Smooth muscle cell (in vitro differentiated cells): ENCODE data around the gene BRS3. TPM values are rescaled to one million over a fixed set of nuclear protein-coding genes. Genes with fewer than 3 reads are reported as not detected.

Experiments
- DNase-seq: peaks from one replicate; lab custom pipeline; 2025; ENCODE audit not compliant: unreplicated experiment; lab: John Stamatoyannopoulos, UW
- H2AFZ ChIP-seq: fragments of 200-600 bp; sonication (generic); 2 replicates; pipeline ENCODE4 v1.6.0; 2016; ENCODE audit warnings: antibody characterized with exemption, low read depth, mild to moderate bottlenecking
- H3F3A ChIP-seq: fragments of 200-600 bp; sonication (generic); 2 replicates; pipeline ENCODE4 v1.6.0; 2017; ENCODE audit warnings: antibody characterized with exemption, low read depth
- H3K27ac ChIP-seq: fragments of 200-600 bp; sonication (generic); 2 replicates; pipeline ENCODE4 v1.5.1; 2016; ENCODE audit warnings: low read depth, mild to moderate bottlenecking
- H3K27me3 ChIP-seq: fragments of 200-600 bp; sonication (generic); 2 replicates; pipeline ENCODE4 v1.6.1; 2016; ENCODE audit warnings: low read depth, mild to moderate bottlenecking
- H3K36me3 ChIP-seq: fragments of 200-600 bp; sonication (generic); 2 replicates; pipeline ENCODE4 v1.5.1; 2016; ENCODE audit warnings: low read depth
- H3K4me1 ChIP-seq: fragments of 200-600 bp; sonication (generic); 2 replicates; pipeline ENCODE4 v1.5.1; 2016; ENCODE audit warnings: low read depth
- H3K4me2 ChIP-seq: fragments of 200-600 bp; sonication (generic); 2 replicates; pipeline ENCODE4 v1.6.0; 2016; ENCODE audit warnings: mild to moderate bottlenecking
- H3K4me3 ChIP-seq: fragments of 200-600 bp; sonication (generic); 2 replicates; pipeline ENCODE4 v1.5.1; 2016; ENCODE audit warnings: mild to moderate bottlenecking
- H3K79me2 ChIP-seq: fragments of 200-600 bp; sonication (generic); 2 replicates; pipeline ENCODE4 v1.6.0; 2016; ENCODE audit warnings: low read depth, mild to moderate bottlenecking
- H3K9ac ChIP-seq: fragments of 200-600 bp; sonication (generic); 2 replicates; pipeline ENCODE4 v1.6.0; 2016; ENCODE audit warnings: low read depth
- H3K9me3 ChIP-seq: fragments of 200-600 bp; sonication (generic); replicated peaks from 2 replicates; pipeline ENCODE4 v1.5.1; 2016; ENCODE audit warnings: low read depth
- H4K20me1 ChIP-seq: fragments of 200-600 bp; sonication (generic); 2 replicates; pipeline ENCODE4 v1.6.0; 2016; ENCODE audit warnings: low read depth
- WGBS: methylation state at CpG from one replicate; pipeline ENCODE4 v1.1.7; 2016; ENCODE audit warnings: low lambda C conversion rate; 5-methylcytosine and 5-hydroxymethylcytosine counted together
- polyA plus RNA-seq: library from polyadenylated mRNA; unstranded; fragments of >200 nt; fragmentation: Nextera tagmentation; extraction: Ambion mirVana; gene quantifications from 2 replicates; pipeline ENCODE4 v1.2.1, GENCODE V29; 2016
- total RNA-seq: library from RNA; depleted of rRNA; stranded (reverse); fragments of >200 nt; gene quantifications from 2 replicates; pipeline ENCODE4 v1.2.3, GENCODE V29; 2014
- TF ChIP-seq, protein P1 (sequence below): fragments of 200-600 bp; sonication (generic); IDR thresholded peaks from 2 replicates; pipeline ENCODE4 v1.5.1; 2017; ENCODE audit warnings: borderline replicate concordance, mild to moderate bottlenecking, antibody characterized with exemption; ENCODE audit not compliant: insufficient read depth, poor library complexity, severe bottlenecking

Gene BRS3
- total and polyA plus RNA-seq, 2 experiments from 2014 or later = not detected

DNA sequence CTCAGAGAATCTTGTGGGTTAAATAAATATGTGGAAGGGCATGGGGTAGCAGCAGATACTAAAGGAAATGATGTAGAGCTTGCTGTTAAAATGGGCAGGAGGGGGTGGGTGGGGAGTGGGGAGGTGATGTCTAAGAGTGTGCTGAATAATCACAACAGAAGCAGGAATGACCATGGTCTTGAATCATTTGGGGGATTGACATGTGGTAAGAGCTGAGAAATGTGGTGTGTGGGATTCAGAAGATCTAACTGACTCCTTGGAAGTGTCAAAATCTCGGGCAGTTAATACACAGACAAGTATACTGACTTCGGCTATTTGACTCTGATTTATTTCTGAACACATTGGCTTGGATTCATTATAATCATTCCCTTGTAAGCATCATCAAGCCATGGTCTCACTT is 51.1 kb downstream of the BRS3 start:
- H2AFZ ChIP-seq = no peak overlapping the region
- H3F3A ChIP-seq = no peaks in the 10 kb centered on the region
- 71% methylated on average over 2 of the region's 2 CpGs for WGBS
- no peaks in the 10 kb centered on the region for H3K79me2 ChIP-seq
- no peaks in the 10 kb centered on the region for H4K20me1 ChIP-seq
- H3K4me1 ChIP-seq = no peaks in the 10 kb centered on the region
- H3K27me3 ChIP-seq = no peaks in the 10 kb centered on the region
- no peak overlapping the region for H3K4me2 ChIP-seq
- no peak overlapping the region for H3K27ac ChIP-seq
- TF ChIP-seq, protein P1, sequence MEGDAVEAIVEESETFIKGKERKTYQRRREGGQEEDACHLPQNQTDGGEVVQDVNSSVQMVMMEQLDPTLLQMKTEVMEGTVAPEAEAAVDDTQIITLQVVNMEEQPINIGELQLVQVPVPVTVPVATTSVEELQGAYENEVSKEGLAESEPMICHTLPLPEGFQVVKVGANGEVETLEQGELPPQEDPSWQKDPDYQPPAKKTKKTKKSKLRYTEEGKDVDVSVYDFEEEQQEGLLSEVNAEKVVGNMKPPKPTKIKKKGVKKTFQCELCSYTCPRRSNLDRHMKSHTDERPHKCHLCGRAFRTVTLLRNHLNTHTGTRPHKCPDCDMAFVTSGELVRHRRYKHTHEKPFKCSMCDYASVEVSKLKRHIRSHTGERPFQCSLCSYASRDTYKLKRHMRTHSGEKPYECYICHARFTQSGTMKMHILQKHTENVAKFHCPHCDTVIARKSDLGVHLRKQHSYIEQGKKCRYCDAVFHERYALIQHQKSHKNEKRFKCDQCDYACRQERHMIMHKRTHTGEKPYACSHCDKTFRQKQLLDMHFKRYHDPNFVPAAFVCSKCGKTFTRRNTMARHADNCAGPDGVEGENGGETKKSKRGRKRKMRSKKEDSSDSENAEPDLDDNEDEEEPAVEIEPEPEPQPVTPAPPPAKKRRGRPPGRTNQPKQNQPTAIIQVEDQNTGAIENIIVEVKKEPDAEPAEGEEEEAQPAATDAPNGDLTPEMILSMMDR = no peak
- H3K9me3 ChIP-seq = no peaks in the 10 kb centered on the region
- no peak overlapping the region for H3K9ac ChIP-seq
- H3K4me3 ChIP-seq = no peak overlapping the region
- H3K36me3 ChIP-seq = no peaks in the 10 kb centered on the region
- DNase-seq = no peak

DNA sequence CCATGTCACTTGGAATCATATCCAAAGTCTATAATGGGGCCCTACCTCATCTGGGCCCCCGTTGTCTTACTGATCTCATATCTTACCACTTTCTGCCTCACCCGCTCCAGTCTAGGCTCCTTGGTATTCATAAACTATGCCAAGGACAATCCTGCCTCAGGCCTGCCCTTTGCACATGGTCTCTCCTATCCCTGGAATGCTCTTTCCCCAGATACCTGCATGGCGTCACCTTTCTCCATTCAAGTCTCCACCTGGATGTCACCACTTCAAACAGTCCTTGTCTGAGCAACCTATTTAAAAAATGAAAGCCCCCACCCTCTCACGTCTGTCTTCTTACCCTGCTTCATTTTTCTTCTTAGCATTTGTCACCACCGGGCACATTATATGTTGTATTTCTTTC is 52.5 kb downstream of the BRS3 start:
- no peak overlapping the region for H3K4me2 ChIP-seq
- H3K27me3 ChIP-seq = no peaks in the 10 kb centered on the region
- TF ChIP-seq, protein P1 = no peak
- no peaks in the 10 kb centered on the region for H4K20me1 ChIP-seq
- H2AFZ ChIP-seq = no peak overlapping the region
- no peak overlapping the region for H3K9ac ChIP-seq
- no peaks in the 10 kb centered on the region for H3F3A ChIP-seq
- no peaks in the 10 kb centered on the region for H3K4me1 ChIP-seq
- no peaks in the 10 kb centered on the region for H3K79me2 ChIP-seq
- no peaks in the 10 kb centered on the region for H3K36me3 ChIP-seq
- H3K9me3 ChIP-seq = no peaks in the 10 kb centered on the region
- no peak overlapping the region for H3K4me3 ChIP-seq
- 83% methylated on average over 5 of the region's 5 CpGs for WGBS
- no peak for DNase-seq
- H3K27ac ChIP-seq = no peak overlapping the region

DNA sequence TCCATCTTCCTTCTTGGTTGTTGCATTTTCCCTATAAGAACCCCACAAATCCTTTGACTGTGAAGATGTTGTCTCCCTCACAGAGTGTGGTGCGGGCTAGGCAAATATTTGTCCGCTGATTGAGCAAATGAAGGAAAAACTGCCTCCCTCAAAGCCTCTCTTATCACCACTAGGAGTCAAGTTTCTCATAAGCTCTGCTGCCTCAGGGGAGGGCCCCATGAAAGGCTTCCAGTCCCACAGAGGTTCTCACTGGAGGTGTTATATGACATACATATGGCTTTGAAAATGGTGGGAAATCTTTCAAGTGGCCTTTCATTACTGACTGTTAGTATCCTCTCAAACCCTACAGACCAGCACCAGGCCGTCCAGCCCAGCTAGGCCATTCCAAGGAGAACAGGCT is 53.5 kb downstream of the BRS3 start:
- no peaks in the 10 kb centered on the region for H3K9me3 ChIP-seq
- WGBS = 49% methylated on average over 3 of the region's 3 CpGs
- no peaks in the 10 kb centered on the region for H3K4me1 ChIP-seq
- no peak overlapping the region for H3K4me2 ChIP-seq
- H3F3A ChIP-seq = no peaks in the 10 kb centered on the region
- TF ChIP-seq, protein P1 = no peak
- DNase-seq = no peak
- H4K20me1 ChIP-seq = no peaks in the 10 kb centered on the region
- no peaks in the 10 kb centered on the region for H3K27me3 ChIP-seq
- H3K36me3 ChIP-seq = no peaks in the 10 kb centered on the region
- H3K79me2 ChIP-seq = no peaks in the 10 kb centered on the region
- no peak overlapping the region for H3K27ac ChIP-seq
- no peak overlapping the region for H2AFZ ChIP-seq
- no peak overlapping the region for H3K9ac ChIP-seq
- H3K4me3 ChIP-seq = no peak overlapping the region

DNA sequence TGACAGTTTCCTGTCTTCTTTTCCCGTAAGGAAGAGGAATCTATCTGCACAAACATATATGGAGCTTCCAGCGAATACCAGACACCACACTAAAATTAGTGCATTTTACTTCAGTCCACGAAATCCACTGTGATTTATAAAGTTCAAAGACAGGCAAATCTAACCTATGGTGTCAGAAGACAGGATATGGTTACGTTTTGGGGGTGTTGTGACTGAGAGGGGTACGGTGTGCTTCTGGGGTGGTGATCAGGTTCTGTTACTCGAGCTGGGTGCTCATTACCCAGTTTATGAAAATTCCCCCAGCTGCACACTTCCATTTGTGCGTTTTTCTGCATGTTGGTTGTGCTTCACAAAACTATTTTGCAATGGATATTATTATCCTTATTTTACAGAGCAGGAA is 54.5 kb downstream of the BRS3 start:
- Histone ChIP-seq H3K4me1 (no peaks in the 10 kb centered on the region), H3K4me2 (no peak overlapping the region), H3K4me3 (no peak overlapping the region), H3K79me2 (no peaks in the 10 kb centered on the region), H3K36me3 (no peaks in the 10 kb centered on the region), H3K27me3 (no peaks in the 10 kb centered on the region), H2AFZ (no peak overlapping the region), H3K9ac (no peak overlapping the region), H3K27ac (no peak overlapping the region), H3F3A (no peaks in the 10 kb centered on the region), H3K9me3 (no peaks in the 10 kb centered on the region), H4K20me1 (no peaks in the 10 kb centered on the region)
- WGBS = 51% methylated on average over 7 of the region's 7 CpGs
- DNase-seq = no peak
- TF ChIP-seq, protein P1 = no peak

Other genes with a start within 250 kb of the BRS3 start
- gene MAP7D3, start 236.5 kb upstream of the BRS3 start, total RNA-seq = 8.1 and 12.4 TPM in 2 replicates
- 6.3 and 9.3 TPM in 2 replicates for gene MAP7D3, start 236.5 kb upstream of the BRS3 start, polyA plus RNA-seq
- gene ADGRG4, start 187.0 kb upstream of the BRS3 start, total RNA-seq = not detected in 2 replicates
- gene ADGRG4, start 187.0 kb upstream of the BRS3 start, polyA plus RNA-seq = 0.04 TPM in 1 of 2 replicates, not detected in the other
- gene HTATSF1, start 9.6 kb downstream of the BRS3 start, total RNA-seq = 46.9 and 72.0 TPM in 2 replicates
- 42.6 and 42.9 TPM in 2 replicates for gene HTATSF1, start 9.6 kb downstream of the BRS3 start, polyA plus RNA-seq
- gene VGLL1, start 44.3 kb downstream of the BRS3 start, total RNA-seq = 2.0 and 3.1 TPM in 2 replicates
- 0.48 and 4.2 TPM in 2 replicates for gene VGLL1, start 44.3 kb downstream of the BRS3 start, polyA plus RNA-seq
- not detected in 2 replicates for gene CD40LG, start 160.2 kb downstream of the BRS3 start, total RNA-seq
- gene CD40LG, start 160.2 kb downstream of the BRS3 start, polyA plus RNA-seq = not detected in 2 replicates